DMS114 treated with DMSO at 0.1 percent for 48 hours (cell line): ENCODE data around the gene PARM1.

Experiments used
- DNase-seq: peaks from one replicate; lab custom pipeline; 2025; ENCODE audit not compliant: unreplicated experiment; lab: John Stamatoyannopoulos, UW

PARM1 gene

GRCh38 chr4:75065909-75066308 lies 133.0 kb downstream of the PARM1 start:
- DNase-seq, result no peak

DNA sequence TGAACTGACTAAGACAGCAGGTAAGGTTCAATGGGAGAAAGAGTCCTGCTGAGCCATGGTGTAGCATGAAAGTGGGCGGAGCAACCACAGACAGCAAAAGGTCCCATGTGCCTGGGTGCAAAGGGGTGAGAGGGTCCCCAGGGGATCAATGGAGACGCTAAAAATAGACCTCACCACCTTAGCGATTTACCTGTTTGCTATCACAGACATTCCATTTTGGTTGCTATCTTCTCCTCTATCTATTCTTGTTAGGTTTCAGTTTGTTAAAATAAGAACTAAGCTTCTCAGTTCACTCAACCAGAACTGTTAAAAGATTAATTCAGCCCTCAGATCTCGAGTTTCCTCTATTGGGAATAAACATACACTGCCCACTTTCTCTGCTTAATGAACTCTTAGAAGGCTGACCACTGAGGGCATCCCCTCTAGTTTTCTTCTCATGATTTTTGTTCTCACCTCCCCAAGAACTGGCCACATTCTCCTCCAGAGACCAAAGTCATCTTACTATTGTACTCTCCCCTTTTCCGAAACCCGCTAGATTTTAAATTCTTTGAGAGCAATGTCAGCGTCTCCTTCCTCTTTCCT lies 136.7 kb downstream of the PARM1 start:
- no peak for DNase-seq

- DNase-seq, result no peak
Observed at GRCh38 chr4:75071317-75071716, 138.4 kb downstream of the PARM1 start.

DNA sequence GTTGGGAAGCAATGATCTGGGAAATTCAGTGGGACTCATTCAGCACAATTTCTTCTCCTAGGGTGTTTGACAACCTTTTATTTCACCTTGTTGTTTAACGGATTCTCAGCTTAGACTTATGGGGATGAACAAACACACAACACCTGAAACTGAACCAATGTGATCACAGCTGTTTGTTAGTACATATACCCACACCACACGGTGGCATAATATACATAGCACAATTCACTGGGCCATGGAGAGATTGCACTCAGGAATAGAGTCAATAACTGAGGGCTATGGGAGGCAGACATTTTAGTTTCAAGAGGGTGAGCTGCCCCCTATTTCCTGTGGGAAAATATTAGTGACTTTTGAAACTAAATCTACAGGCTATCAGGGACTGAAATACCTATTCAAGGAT lies 148.0 kb downstream of the PARM1 start:
- DNase-seq, result no peak

- DNase-seq, result no peak
Observed at GRCh38 chr4:75081561-75081960, 148.6 kb downstream of the PARM1 start.

- DNase-seq, result no peak
Observed at GRCh38 chr4:75087416-75087815, 154.5 kb downstream of the PARM1 start.

- DNase-seq, result no peak
Observed at GRCh38 chr4:75087865-75088264, 154.9 kb downstream of the PARM1 start.

GRCh38 chr4:75089206-75089605 lies 156.3 kb downstream of the PARM1 start:
- DNase-seq, result no peak

DNA sequence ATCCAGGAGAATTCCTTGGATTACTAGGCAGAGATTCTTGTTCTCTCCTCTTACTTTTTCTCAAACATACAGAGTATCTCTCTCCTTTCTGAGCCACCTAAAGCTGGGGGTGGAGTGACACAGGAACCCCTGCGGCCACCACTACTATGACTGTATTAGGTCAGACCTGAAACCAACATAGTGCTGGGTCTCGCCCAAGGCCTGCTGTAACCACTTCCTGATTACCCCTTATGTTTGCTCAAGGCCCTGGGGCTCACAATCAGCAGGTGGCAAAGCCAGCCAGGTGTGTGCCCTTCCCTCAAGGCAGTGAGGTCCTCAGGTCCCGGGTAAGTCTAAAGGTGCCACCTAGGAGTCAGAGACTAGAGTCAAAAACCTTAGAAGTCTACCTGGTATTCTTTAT lies 166.4 kb downstream of the PARM1 start:
- no peak for DNase-seq
